ENCODE data around the gene ERRFI1. TPM values are rescaled to one million over a fixed set of nuclear protein-coding genes. Genes with fewer than 3 reads are reported as not detected.
"Not testable (repeated sequence)": the region's sequence is repeated elsewhere in the genome, so short reads cannot be mapped to it uniquely, and the experiment has no call there.

The ERRFI1 gene
- total RNA-seq, 2 experiments from 2014 or later, result 1.2 to 1.4 TPM

GRCh38 chr1:8053878-8054567 lies 27.9 kb upstream of the ERRFI1 start:
- Mint-ChIP-seq H3K4me1 (no peaks in the 10 kb centered on the region), H3K27me3 (peaks cover 7% of the 10 kb centered on the region), H3K36me3 (no peaks in the 10 kb centered on the region), H3K4me3 (no peak overlapping the region), H3K9me3 (no peaks in the 10 kb centered on the region), H3K27ac (no peak overlapping the region)
- DNase-seq, result no peak

DNA sequence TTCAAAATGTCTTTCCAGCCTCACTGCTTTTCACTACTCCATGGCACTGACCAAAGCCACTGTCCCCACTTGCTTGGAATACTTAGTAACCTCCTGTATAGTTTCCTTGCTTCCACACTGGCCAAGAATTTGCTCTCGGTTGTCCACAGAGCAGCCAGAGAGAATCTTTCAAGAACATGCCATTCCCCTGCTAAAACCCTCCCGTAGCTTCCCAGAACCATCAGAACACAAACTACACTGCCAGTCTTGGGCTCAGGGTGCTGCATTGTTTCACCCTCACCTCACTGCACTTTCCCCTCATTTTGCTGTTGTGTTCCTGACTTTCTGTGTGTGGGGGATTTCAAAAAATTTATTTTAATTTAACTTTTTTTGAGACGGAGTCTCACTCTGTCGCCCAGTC lies 25.5 kb upstream of the ERRFI1 start:
- Mint-ChIP-seq H3K9me3 (no peaks in the 10 kb centered on the region), H3K4me1 (peaks cover 10% of the 10 kb centered on the region), H3K36me3 (no peaks in the 10 kb centered on the region)

GRCh38 chr1:8049229-8049628 lies 23.1 kb upstream of the ERRFI1 start:
- H3K4me3 Mint-ChIP-seq, H3K9me3 Mint-ChIP-seq, H3K27me3 Mint-ChIP-seq, H3K36me3 Mint-ChIP-seq, H3K27ac Mint-ChIP-seq, DNase-seq: not testable (repeated sequence)
- H3K4me1 Mint-ChIP-seq, result peaks cover 15% of the 10 kb centered on the region

More for the DNA sequence above, 25.5 kb upstream of the ERRFI1 start:
- DNase-seq, result no peak
- no peak overlapping the region for H3K4me3 Mint-ChIP-seq
- H3K27ac Mint-ChIP-seq, result no peak overlapping the region
- peaks cover 2% of the 10 kb centered on the region for H3K27me3 Mint-ChIP-seq

- no peaks in the 10 kb centered on the region for H3K9me3 Mint-ChIP-seq
- H3K4me3 Mint-ChIP-seq, result no peak overlapping the region
- H3K27ac Mint-ChIP-seq, result peak overlapping the region; percentile 16
- no peaks in the 10 kb centered on the region for H3K27me3 Mint-ChIP-seq
- H3K36me3 Mint-ChIP-seq, result no peaks in the 10 kb centered on the region
- no peak for DNase-seq
- H3K4me1 Mint-ChIP-seq, result peaks cover 15% of the 10 kb centered on the region
Measured at GRCh38 chr1:8047686-8048445, 21.8 kb upstream of the ERRFI1 start.

- H3K27ac Mint-ChIP-seq, result no peak overlapping the region
- no peak overlapping the region for H3K4me3 Mint-ChIP-seq
- DNase-seq, result no peak
- H3K4me1 Mint-ChIP-seq, result peaks cover 15% of the 10 kb centered on the region
- H3K27me3 Mint-ChIP-seq, result no peaks in the 10 kb centered on the region
- peaks cover 1% of the 10 kb centered on the region for H3K9me3 Mint-ChIP-seq
- peaks cover 1% of the 10 kb centered on the region for H3K36me3 Mint-ChIP-seq
Measured at GRCh38 chr1:8047112-8047511, 21.0 kb upstream of the ERRFI1 start.

GRCh38 chr1:8046391-8046790 lies 20.3 kb upstream of the ERRFI1 start:
- Mint-ChIP-seq H3K27me3 (peaks cover 4% of the 10 kb centered on the region), H3K9me3 (peaks cover 7% of the 10 kb centered on the region), H3K27ac (no peak overlapping the region), H3K36me3 (peaks cover 2% of the 10 kb centered on the region), H3K4me1 (peaks cover 15% of the 10 kb centered on the region), H3K4me3 (no peak overlapping the region)
- no peak for DNase-seq

DNA sequence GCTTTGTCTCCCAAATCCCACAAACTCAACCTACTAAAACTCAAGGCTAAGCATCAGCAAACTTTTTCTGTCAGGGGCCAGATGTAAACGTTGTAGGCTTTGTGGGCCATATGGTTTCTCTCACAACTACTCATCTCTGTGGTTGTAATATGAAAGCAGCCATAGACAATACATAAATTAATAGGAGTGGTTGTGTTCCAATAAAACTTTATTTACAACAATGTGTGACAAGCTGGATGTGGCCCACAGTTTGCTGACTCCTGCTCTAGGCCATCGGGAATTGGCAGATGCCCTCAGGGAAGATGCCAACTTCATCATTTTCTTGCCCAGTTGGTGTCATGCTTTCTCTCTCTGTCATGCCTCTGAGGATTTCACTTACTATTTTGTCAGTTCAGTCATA lies 17.5 kb upstream of the ERRFI1 start:
- Mint-ChIP-seq H3K4me1 (peaks cover 15% of the 10 kb centered on the region), H3K27ac (no peak overlapping the region), H3K36me3 (peaks cover 2% of the 10 kb centered on the region), H3K27me3 (peaks cover 4% of the 10 kb centered on the region), H3K4me3 (no peak overlapping the region), H3K9me3 (peaks cover 11% of the 10 kb centered on the region)
- DNase-seq, result no peak

DNA sequence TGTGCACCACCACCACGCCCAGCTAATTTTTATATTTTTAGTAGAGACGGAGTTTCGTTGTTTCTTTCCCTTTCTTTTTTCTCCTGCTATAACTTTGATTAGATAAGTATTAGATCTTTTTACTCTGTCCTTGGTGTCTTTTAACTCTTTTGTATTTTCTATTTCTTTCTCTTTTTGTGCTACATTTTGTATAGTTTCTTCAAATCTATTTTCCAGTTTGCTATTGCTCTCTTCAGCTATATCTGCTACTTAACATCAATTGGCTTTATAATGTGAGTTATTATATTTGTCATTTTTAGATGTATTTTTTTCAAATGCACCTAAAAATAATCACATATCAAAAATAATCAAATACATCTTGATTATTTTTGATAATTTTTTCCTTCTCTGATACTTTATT lies 16.0 kb upstream of the ERRFI1 start:
- no peak for DNase-seq
- no peak overlapping the region for H3K27ac Mint-ChIP-seq
- peaks cover 2% of the 10 kb centered on the region for H3K36me3 Mint-ChIP-seq
- H3K27me3 Mint-ChIP-seq, result peaks cover 4% of the 10 kb centered on the region
- H3K4me1 Mint-ChIP-seq, result peaks cover 5% of the 10 kb centered on the region
- peaks cover 11% of the 10 kb centered on the region for H3K9me3 Mint-ChIP-seq
- no peak overlapping the region for H3K4me3 Mint-ChIP-seq

DNA sequence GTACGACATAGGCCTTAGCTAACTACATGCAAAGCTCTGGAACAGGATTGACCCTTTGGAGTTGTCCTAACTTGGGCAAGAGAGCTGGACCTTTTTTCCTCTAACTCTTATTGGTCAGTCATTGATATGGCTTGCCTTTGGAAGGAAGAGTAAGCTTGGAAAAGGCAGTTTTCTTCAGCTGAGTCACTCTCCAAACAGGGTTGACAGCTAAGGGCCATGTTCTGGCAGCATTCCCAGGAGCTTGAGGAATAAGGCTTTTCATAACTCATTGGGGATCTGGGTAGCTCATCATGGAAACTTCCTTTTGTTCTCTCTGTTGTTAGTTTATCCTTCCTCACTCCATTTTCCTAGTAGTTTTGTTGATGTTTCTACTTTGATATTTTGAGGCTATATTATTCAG lies 14.5 kb upstream of the ERRFI1 start:
- Mint-ChIP-seq H3K4me1 (peaks cover 1% of the 10 kb centered on the region), H3K27me3 (peaks cover 8% of the 10 kb centered on the region), H3K27ac (no peak overlapping the region), H3K36me3 (peaks cover 2% of the 10 kb centered on the region), H3K4me3 (no peak overlapping the region), H3K9me3 (peaks cover 11% of the 10 kb centered on the region)
- no peak for DNase-seq

DNA sequence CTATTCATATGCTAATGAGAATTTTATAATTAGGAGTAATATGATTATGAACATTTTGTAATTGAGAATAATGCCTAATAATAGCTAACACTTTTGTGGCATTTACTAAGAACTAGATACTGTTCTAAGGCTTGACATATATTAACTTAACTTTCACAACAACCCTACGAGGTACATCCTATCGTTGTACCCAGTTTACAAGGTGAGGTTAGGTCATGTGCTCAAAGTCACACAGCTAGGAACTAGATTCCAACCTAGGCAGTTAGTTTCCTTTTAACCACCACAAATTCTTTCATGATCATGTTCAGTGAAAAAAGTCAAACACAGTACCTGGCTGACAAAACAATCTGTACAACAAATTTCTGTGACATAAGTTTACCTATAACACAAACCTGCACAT lies 13.0 kb upstream of the ERRFI1 start:
- no peak for DNase-seq
- Mint-ChIP-seq H3K27me3 (peaks cover 8% of the 10 kb centered on the region), H3K27ac (no peak overlapping the region), H3K36me3 (peaks cover 2% of the 10 kb centered on the region), H3K9me3 (peaks cover 11% of the 10 kb centered on the region), H3K4me3 (no peak overlapping the region), H3K4me1 (no peaks in the 10 kb centered on the region)

DNA sequence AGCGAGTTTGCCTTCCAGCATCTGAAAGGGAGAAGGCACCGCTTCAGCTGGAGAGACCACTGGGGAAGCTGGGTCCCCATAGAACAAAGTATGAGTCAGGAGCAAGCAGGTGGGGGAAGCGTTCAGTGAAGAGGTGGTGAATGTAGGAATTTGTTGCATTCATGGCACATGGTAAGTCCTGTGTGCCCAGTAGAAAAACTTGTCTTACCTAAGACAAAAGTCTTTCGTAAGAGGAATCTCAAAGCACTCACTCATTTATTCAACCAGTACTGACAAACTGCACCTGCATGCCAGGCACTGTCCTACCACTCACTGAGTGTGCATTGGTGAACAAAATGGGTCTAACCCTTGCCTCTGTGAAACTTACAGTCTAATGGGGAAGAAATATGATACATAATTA lies 9.2 kb upstream of the ERRFI1 start:
- Mint-ChIP-seq H3K4me1 (no peaks in the 10 kb centered on the region), H3K27me3 (peaks cover 4% of the 10 kb centered on the region), H3K36me3 (no peaks in the 10 kb centered on the region), H3K27ac (no peak overlapping the region), H3K4me3 (no peak overlapping the region), H3K9me3 (no peaks in the 10 kb centered on the region)
- DNase-seq, result no peak

GRCh38 chr1:8033322-8033721 lies 7.2 kb upstream of the ERRFI1 start:
- peaks cover 4% of the 10 kb centered on the region for H3K27me3 Mint-ChIP-seq
- H3K36me3 Mint-ChIP-seq, result no peaks in the 10 kb centered on the region
- no peak for DNase-seq
- no peaks in the 10 kb centered on the region for H3K4me1 Mint-ChIP-seq
- H3K27ac Mint-ChIP-seq, result no peak overlapping the region
- no peaks in the 10 kb centered on the region for H3K9me3 Mint-ChIP-seq
- no peak overlapping the region for H3K4me3 Mint-ChIP-seq

DNA sequence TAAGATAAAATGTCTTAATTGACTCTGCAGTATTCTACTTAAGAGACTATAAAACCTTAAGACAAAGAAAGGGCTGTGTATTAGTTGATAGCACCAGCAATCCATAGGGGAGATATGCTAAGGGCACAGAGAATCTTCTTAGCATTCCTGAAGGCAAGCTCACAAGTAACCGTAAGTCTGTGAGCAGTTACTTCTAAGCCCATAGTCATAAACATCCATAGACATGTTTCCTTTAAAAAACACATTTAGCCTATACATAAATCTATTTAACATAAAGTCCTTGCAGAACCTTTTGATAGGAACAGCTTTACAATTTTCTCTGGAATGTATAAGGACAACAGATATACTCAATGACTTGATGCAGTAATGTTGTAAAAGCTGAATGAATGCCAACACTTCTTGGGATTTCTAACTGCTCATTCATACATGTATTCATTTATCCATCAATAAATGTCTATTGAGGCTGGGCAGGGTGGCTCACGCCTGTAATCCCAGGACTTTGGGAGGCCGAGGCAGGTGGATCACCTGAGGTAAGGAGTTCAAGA lies 6.3 kb upstream of the ERRFI1 start:
- DNase-seq, result no peak
- Mint-ChIP-seq H3K4me1 (no peaks in the 10 kb centered on the region), H3K36me3 (no peaks in the 10 kb centered on the region), H3K9me3 (no peaks in the 10 kb centered on the region), H3K27ac (no peak overlapping the region), H3K4me3 (no peak overlapping the region), H3K27me3 (peaks cover 9% of the 10 kb centered on the region)

GRCh38 chr1:8031176-8031785 lies 5.2 kb upstream of the ERRFI1 start:
- Mint-ChIP-seq H3K9me3 (no peaks in the 10 kb centered on the region), H3K4me3 (no peak overlapping the region), H3K27me3 (peaks cover 17% of the 10 kb centered on the region), H3K36me3 (no peaks in the 10 kb centered on the region), H3K4me1 (peaks cover 3% of the 10 kb centered on the region), H3K27ac (no peak overlapping the region)
- DNase-seq, result no peak

DNA sequence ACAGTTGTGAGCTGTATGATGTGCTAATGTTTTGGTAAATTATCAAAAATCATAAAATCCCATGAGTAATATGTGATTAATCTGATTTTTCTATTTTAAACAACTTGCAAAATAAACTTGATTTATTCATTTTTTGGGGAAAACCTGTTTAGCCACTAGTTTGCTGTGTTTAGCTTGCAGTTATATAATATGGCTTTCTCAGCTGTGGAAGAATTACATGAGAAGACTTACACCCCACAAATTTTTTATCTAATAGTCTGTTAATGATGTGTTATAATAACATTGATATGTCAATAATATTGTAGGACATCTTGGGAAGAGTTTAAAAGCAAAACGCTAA lies 2.4 kb upstream of the ERRFI1 start:
- H3K36me3 Mint-ChIP-seq, result no peaks in the 10 kb centered on the region
- H3K9me3 Mint-ChIP-seq, result no peaks in the 10 kb centered on the region
- H3K27me3 Mint-ChIP-seq, result peaks cover 32% of the 10 kb centered on the region
- no peak overlapping the region for H3K4me3 Mint-ChIP-seq
- peaks cover 11% of the 10 kb centered on the region for H3K4me1 Mint-ChIP-seq
- DNase-seq, result no peak
- no peak overlapping the region for H3K27ac Mint-ChIP-seq

Measured in activated naive CD8-positive, alpha-beta T cell treated with anti-CD3 and anti-CD28 coated beads for 36 hours (primary cell).